Spleen (tissue), 11 donors: ENCODE results near the gene PDE2A. TPM values are rescaled to one million over a fixed set of nuclear protein-coding genes. Genes with fewer than 3 reads are reported as not detected.

Source experiments
- DNase-seq: peaks from one replicate; pipeline ENCODE4 v3.0.0-alpha.2; 2020
- H3K27ac ChIP-seq, 8 donors: fragments of 200-600 bp; sonication (generic) in 7 of 8; 1 replicate in 4 of 8; 2 replicates in 4 of 8; pipeline versions ENCODE4 v1.5.0 to v1.8.0; 2016 to 2021; ENCODE audit warnings: inconsistent platforms in 4 of 8, mild to moderate bottlenecking in 4 of 8, moderate library complexity in 1 of 8
- H3K27me3 ChIP-seq, 7 donors: fragments of 200-600 bp; sonication (generic) in 6 of 7; replicated peaks in 1 of 7; 1 replicate in 4 of 7; 2 replicates in 3 of 7; pipeline versions ENCODE4 v1.5.0 to v1.8.0; 2016 to 2021; ENCODE audit warnings: inconsistent platforms in 3 of 7, mild to moderate bottlenecking in 1 of 7
- H3K36me3 ChIP-seq, 6 donors: fragments of 200-600 bp; sonication (generic) in 5 of 6; 1 replicate in 4 of 6; 2 replicates in 2 of 6; pipeline versions ENCODE4 v1.5.0 to v1.8.0; 2016 to 2021; ENCODE audit warnings: inconsistent platforms in 2 of 6
- H3K4me1 ChIP-seq, 6 donors: fragments of 200-600 bp; sonication (generic) in 5 of 6; 1 replicate in 3 of 6; 2 replicates in 3 of 6; pipeline versions ENCODE4 v1.5.0 to v1.8.0; 2016 to 2021; ENCODE audit warnings: inconsistent platforms in 3 of 6
- H3K4me3 ChIP-seq, 8 donors: fragments of 200-600 bp; sonication (generic) in 7 of 8; 1 replicate in 4 of 8; 2 replicates in 4 of 8; pipeline versions ENCODE4 v1.5.0 to v1.8.0; 2016 to 2021; ENCODE audit warnings: inconsistent platforms in 4 of 8, mild to moderate bottlenecking in 4 of 8, moderate library complexity in 2 of 8
- H3K9me3 ChIP-seq, 8 donors: fragments of 200-600 bp; sonication (generic) in 7 of 8; 1 replicate in 4 of 8; 2 replicates in 4 of 8; pipeline versions ENCODE4 v1.5.0 to v1.8.0; 2016 to 2021; ENCODE audit warnings: inconsistent platforms in 4 of 8
- POLR2A ChIP-seq, 3 donors: fragments of 450-650 bp; IDR thresholded peaks; one replicate each; pipeline ENCODE4 v1.5.1; 2017; ENCODE audit warnings: antibody characterized with exemption in 3 of 3, mild to moderate bottlenecking in 1 of 3
- POLR2AphosphoS5 ChIP-seq, 3 donors: sonication (generic); formaldehyde crosslinking; IDR thresholded peaks; one replicate each; pipeline ENCODE4 v1.5.1; 2017; ENCODE audit warnings: antibody characterized with exemption in 3 of 3
- WGBS, 5 donors: extraction: QIAGEN DNeasy Blood & Tissue Kit in 3 of 5; methylation state at CpG; one replicate each; pipeline versions ENCODE4 v1.1.5 to v1.1.7; 2013 to 2018; 5-methylcytosine and 5-hydroxymethylcytosine counted together
- intact Hi-C: fragments of 100-400 bp; cut with DNase I; formaldehyde crosslinking; loops from one replicate; pipeline ENCODE4 v1.15.0; 2023; ENCODE audit warnings: low total_unique reads
- polyA plus RNA-seq, 3 donors: library from polyadenylated mRNA; stranded (reverse); fragments of 200-250 nt; gene quantifications; one replicate each; pipeline ENCODE4 v1.2.1, GENCODE V29; 2013
- total RNA-seq, 7 donors: library from RNA; depleted of rRNA in 3 of 7; stranded (reverse); fragments of >200 nt in 3 of 7; fragmentation: NEBNext Ultra II Directional in 4 of 7; extraction: Animal tissue kit (Norgen Biotek cat#: 25700) in 4 of 7; gene quantifications; one replicate each; pipeline versions ENCODE4 v1.1.0 to v1.2.1, GENCODE V29; 2016 to 2021
- TF ChIP-seq, protein P1 (sequence below), 11 experiments: fragments of 200-600 bp in 7 of 11; fragments of 450-650 bp in 4 of 11; sonication (generic) in 4 of 11; IDR thresholded peaks in 8 of 11; conservative IDR thresholded peaks in 3 of 11; 1 replicate in 7 of 11; 2 replicates in 4 of 11; pipeline versions ENCODE4 v1.4.0 to v1.8.0; 2016 to 2021; ENCODE audit warnings: antibody characterized with exemption in 11 of 11, inconsistent platforms in 4 of 11, mild to moderate bottlenecking in 1 of 11
- donor health status: healthy with polysubstance abuse.
- donor health status: DM: no; HTN: no; CAD: no; lungs with moderate emphysema.
- donor health status: DM: no; HTN: no; CAD: no.
- donor health status: Bipolar disorder and iron deficiency.
- donor health status: healthy.
- donor health status: DM: no; HTN: no; CAD: no.
- donor health status: DM: yes; HTN: yes; CAD: no.

PDE2A gene
- total and polyA plus RNA-seq, 10 donors = 58.2 to 584 (median 333) TPM

DNA sequence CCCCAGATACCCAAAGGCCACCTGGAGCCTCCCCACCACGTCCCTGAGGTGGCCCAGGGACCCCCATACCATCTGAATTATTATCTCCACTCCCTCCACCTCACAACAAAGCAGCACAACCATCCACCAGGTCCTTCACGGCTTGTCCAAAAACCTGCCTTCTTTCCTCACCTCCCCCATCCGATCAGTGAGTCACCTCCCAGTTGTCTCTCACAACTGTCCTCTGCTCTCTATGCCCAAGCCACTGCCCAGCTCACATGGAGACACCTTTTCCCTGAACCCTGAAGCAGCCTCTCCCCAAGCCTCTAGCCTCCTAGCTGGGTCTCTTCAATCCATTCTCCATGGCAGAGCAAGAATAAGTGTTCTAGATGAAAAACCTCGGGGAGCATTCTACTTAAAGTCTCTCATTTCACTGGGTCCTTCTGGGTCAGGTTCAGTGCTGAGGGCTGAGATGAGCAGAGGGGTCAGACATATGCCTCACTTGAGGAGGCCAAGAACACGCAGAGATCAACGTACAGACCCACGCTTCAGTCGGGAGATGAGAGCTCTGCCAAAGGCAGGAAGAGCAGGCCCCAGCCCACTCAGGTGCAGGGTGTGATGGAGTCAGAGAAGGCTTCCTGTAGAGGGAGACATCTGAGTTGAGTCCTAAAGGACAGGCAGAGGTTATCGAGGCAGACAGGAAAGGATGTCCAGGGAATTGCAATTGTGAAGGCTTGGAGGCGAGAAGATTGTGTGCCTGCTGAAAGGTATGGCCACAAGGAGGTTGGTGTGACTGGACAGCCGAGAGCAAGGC is 74.7 kb downstream of the PDE2A start:
- Histone ChIP-seq H3K27me3 (peaks cover 0 to 18% (median 0%) of the 10 kb centered on the region in 7 donors), H3K4me3 (no peak overlapping the region), H3K9me3 (no peaks in the 10 kb centered on the region), H3K4me1 (peaks cover 11 to 91% (median 51%) of the 10 kb centered on the region in 6 donors), H3K27ac (peak overlapping the region in 6 of 8 donors; percentile 29 to 71 (median 59)), H3K36me3 (peaks cover 0 to 14% (median 0%) of the 10 kb centered on the region in 6 donors)
- 70 to 79% (median 75%) methylated on average over 11 of the region's 11 CpGs for WGBS, 5 donors
- TF ChIP-seq POLR2AphosphoS5 (IDR thresholded peaks at IDR 0.05) = no peak
- TF ChIP-seq POLR2A (IDR thresholded peaks at IDR 0.05) = no peak
- no peak for DNase-seq
- intact Hi-C loops = no loop called here

GRCh38 chr11:72598906-72599305 is 75.3 kb downstream of the PDE2A start:
- no peak for DNase-seq
- H3K27me3 ChIP-seq = peaks cover 0 to 18% (median 0%) of the 10 kb centered on the region in 7 donors
- 44 to 54% (median 50%) methylated on average over 11 of the region's 11 CpGs for WGBS, 5 donors

GRCh38 chr11:72598466-72598865 is 75.8 kb downstream of the PDE2A start:
- no peak for DNase-seq
- Histone ChIP-seq H3K4me3 (no peak overlapping the region), H3K9me3 (no peaks in the 10 kb centered on the region), H3K36me3 (peaks cover 0 to 5% (median 0%) of the 10 kb centered on the region in 6 donors), H3K27ac (peak overlapping the region in 6 of 8 donors; percentile 13 to 71 (median 35)), H3K27me3 (peaks cover 0 to 13% (median 0%) of the 10 kb centered on the region in 7 donors), H3K4me1 (peaks cover 8 to 80% (median 46%) of the 10 kb centered on the region in 6 donors)
- intact Hi-C loops = no loop called here
- TF ChIP-seq POLR2AphosphoS5 (IDR thresholded peaks at IDR 0.05) = no peak
- 45 to 63% (median 55%) methylated on average over 6 of the region's 6 CpGs for WGBS, 5 donors

More at GRCh38 chr11:72598906-72599305, 75.3 kb downstream of the PDE2A start:
- intact Hi-C loops = no loop called here
- Histone ChIP-seq H3K9me3 (no peaks in the 10 kb centered on the region), H3K36me3 (peaks cover 0 to 9% (median 0%) of the 10 kb centered on the region in 6 donors), H3K4me3 (no peak overlapping the region), H3K27ac (peak overlapping the region in 6 of 8 donors; percentile 13 to 71 (median 42)), H3K4me1 (peaks cover 11 to 84% (median 49%) of the 10 kb centered on the region in 6 donors)
- TF ChIP-seq POLR2A (IDR thresholded peaks at IDR 0.05) (no peak), POLR2AphosphoS5 (IDR thresholded peaks at IDR 0.05) (peak; percentile 41 to 77 (median 67))
- TF ChIP-seq, protein P1, sequence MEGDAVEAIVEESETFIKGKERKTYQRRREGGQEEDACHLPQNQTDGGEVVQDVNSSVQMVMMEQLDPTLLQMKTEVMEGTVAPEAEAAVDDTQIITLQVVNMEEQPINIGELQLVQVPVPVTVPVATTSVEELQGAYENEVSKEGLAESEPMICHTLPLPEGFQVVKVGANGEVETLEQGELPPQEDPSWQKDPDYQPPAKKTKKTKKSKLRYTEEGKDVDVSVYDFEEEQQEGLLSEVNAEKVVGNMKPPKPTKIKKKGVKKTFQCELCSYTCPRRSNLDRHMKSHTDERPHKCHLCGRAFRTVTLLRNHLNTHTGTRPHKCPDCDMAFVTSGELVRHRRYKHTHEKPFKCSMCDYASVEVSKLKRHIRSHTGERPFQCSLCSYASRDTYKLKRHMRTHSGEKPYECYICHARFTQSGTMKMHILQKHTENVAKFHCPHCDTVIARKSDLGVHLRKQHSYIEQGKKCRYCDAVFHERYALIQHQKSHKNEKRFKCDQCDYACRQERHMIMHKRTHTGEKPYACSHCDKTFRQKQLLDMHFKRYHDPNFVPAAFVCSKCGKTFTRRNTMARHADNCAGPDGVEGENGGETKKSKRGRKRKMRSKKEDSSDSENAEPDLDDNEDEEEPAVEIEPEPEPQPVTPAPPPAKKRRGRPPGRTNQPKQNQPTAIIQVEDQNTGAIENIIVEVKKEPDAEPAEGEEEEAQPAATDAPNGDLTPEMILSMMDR (IDR thresholded peaks at IDR 0.05 in 8 of 11, conservative IDR thresholded peaks at IDR 0.05 in 3 of 11) = peak; percentile 7 to 66 (median 55)

DNA sequence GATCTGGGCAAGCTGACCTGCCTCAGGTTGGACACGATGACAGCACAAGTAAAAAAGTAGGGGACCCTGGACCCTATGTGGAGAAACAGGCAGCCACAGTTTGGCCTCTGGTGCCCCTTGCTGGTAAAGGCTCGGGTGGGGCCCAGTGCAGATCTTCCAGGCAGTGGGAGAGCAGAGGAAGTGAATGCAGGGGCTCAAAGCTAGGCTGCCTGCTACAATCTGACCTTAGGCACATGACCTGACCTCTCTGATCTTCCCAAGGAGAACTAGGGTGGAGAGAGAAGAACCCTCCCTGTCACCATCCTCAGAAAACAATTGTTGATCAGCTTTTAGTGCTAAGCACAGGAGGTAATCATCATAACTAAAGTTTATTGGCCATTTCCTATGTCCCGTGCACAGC is 76.5 kb downstream of the PDE2A start:
- no peak for DNase-seq
- Histone ChIP-seq H3K9me3 (no peaks in the 10 kb centered on the region), H3K4me3 (no peak overlapping the region), H3K36me3 (no peaks in the 10 kb centered on the region), H3K27me3 (peaks cover 0 to 7% (median 0%) of the 10 kb centered on the region in 7 donors), H3K4me1 (peaks cover 8 to 74% (median 41%) of the 10 kb centered on the region in 6 donors), H3K27ac (peak overlapping the region in 4 of 8 donors; percentile 3 to 71 (median 48))
- TF ChIP-seq POLR2A (IDR thresholded peaks at IDR 0.05) (no peak), POLR2AphosphoS5 (IDR thresholded peaks at IDR 0.05) (no peak)
- TF ChIP-seq, protein P1 (IDR thresholded peaks at IDR 0.05 in 8 of 11, conservative IDR thresholded peaks at IDR 0.05 in 3 of 11) = no peak
- intact Hi-C loops = no loop called here
- WGBS, 5 donors = 42 to 65% (median 58%) methylated on average over 2 to 3 of the region's 3 CpGs

- Histone ChIP-seq H3K4me3 (no peak overlapping the region), H3K36me3 (peaks cover 0 to 3% (median 0%) of the 10 kb centered on the region in 6 donors), H3K4me1 (peaks cover 11 to 67% (median 38%) of the 10 kb centered on the region in 6 donors), H3K27me3 (peaks cover 0 to 23% (median 4%) of the 10 kb centered on the region in 7 donors), H3K9me3 (no peaks in the 10 kb centered on the region), H3K27ac (peak overlapping the region in 2 of 8 donors; percentile 18 to 33)
- no peak for TF ChIP-seq POLR2AphosphoS5 (IDR thresholded peaks at IDR 0.05)
- no peak for TF ChIP-seq POLR2A (IDR thresholded peaks at IDR 0.05)
- TF ChIP-seq, protein P1 (IDR thresholded peaks at IDR 0.05 in 8 of 11, conservative IDR thresholded peaks at IDR 0.05 in 3 of 11) = no peak
- 80 to 82% (median 81%) methylated on average over 9 of the region's 9 CpGs for WGBS, 5 donors
- intact Hi-C loops = no loop called here
- DNase-seq = no peak
These were observed 78.9 kb downstream of the PDE2A start for GRCh38 chr11:72595292-72595684.
